GM21423 (cell line): ENCODE results near the gene PTPRD.

Experiments used
- ATAC-seq: cut with Tn5 transposase; IDR thresholded peaks from one replicate; pipeline ENCODE4 v1.9.1; 2021; ENCODE audit warnings: mild to moderate bottlenecking, moderate library complexity; ENCODE audit not compliant: unreplicated experiment

PTPRD gene

DNA sequence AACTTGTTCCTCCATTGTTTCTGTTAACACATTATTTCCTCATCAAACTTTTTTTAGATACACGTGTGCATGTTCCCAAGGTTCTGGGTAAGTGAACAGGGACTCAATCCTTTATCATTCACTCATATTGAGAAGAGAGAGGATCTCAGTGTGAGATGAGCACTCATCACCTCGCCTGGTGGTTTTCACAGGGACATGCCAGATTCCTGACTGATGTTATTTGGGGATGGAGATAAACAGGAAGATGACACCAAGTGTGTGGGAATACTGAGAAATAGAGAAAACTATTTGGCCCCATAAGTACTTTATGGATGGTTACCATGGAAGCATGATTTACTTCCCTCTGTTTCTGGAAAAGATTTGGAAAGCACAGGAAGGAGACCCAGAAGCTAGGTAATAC lies 2279.9 kb downstream of the PTPRD start:
- ATAC-seq: no peak

DNA sequence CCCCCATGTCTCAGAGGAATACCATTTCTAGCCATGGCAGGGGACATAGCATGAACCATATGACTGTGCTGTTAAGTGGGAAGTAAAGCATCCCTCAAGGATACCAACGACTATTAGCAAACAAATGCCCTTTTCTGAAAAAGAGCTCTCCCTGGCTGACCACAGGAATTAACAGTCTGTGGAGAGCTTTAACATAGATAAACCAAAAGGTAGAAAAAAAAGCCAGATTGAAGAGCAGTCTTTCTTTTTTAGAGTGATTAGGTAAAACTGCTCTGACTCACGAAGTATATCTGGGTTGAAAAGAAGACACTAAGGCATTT lies 2280.5 kb downstream of the PTPRD start:
- no peak for ATAC-seq

DNA sequence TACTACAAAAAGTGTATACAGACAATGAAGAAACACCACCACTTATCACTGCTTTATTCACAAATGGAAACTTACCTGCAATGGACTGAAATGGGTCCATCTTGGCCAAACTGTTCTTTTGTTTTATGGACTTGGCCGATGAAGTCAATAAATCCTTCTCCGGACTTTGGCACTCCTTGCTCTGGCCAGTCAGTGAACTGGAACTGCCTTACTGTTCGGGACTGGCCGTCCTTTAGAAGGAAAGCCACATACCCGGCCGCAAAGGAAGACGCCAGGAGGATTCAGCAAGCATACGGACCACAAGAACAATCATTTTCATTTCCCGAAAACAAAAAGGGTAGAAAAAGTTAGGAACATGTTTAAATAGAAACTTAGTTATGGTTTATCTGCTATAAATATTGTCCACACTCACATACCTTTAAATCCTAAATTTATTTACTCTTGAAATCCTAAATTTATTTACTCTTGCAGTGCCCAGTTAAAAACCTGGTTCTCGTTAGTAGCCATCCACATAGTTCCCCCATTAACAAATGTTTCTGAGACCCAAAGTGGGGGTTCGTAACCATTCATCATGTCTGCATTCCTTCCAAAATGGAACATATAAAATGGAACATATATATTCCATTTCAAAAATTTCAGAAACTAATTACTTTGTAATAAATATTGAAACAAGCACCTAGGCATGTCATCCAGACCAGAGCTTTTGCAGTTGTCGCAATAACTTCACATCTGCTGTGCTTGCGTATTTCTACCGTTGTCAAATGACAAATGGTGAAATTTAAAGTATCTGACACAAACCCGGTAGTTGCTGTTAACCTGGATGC lies 2281.1 kb downstream of the PTPRD start:
- no peak for ATAC-seq

DNA sequence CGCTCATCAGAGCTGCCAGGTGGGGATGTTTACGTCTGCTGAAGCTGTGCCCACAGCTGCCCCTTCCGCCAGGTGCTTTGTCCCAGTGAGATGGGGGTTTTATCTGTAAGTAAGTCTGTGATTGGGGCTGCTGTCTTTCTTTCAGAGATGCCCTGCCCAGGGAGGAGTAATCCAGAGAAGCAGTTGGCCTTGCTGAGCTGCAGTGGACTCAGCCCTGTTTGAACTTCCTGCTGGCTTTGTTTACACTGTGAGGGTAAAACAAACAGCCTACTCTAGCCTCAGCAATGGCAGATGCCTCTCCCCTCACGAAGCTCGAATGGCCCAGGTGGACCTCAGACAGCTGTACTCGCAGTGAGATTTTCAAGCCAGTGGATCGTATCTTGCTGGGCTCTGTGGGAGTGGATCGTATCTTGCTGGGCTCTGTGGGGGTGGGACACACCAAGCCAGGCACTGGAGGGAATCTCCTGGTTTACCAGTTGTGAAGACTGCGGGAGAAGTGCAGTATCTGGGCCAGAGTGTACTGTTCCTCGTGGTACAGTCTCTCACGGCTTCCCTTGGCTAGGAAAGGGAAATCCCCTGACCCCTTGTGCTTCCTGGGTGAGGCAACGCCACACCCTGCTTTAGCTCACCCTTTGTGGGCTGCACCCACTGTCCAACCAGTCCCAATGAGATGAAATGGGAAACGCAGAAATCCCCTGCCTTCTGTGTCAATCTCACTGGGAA lies 2283.1 kb downstream of the PTPRD start:
- ATAC-seq: no peak

DNA sequence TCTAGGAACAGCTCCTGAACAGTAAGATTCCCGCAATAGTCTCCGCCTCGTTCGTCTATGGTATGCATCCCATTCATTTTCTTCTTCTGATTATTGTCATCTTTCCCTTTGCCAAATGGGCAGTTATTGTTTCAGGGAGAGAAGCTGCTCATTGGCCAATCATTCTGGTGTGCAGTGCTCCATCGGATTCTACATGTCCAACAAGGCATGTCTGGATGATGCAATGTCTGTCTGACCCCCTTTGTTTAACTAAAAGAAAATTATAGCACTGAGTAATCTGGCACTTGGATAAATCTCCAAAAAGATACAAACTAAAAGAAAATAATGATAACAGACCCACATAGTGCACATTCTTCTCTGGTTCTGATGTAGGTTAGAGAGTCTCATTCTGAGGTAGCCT lies 2297.6 kb downstream of the PTPRD start:
- ATAC-seq: no peak

DNA sequence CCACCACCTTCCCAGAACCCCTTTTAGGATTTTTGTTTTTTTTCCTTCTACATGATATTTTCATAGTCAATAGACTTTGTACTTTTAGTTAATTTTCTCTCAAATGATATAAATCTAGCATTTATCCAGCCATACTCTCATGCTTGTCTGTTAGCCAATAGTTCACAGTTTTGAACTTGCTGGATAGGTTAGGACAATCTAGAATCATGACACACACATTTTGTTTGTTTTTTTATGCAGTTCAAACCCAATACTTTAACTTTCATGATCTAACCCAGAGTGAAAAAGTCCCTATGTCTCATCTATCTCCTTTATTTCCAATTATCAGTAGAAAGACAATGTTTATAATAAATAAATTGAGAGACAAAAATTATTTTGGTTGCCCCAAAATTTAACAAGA lies 2303.5 kb downstream of the PTPRD start:
- no peak for ATAC-seq

DNA sequence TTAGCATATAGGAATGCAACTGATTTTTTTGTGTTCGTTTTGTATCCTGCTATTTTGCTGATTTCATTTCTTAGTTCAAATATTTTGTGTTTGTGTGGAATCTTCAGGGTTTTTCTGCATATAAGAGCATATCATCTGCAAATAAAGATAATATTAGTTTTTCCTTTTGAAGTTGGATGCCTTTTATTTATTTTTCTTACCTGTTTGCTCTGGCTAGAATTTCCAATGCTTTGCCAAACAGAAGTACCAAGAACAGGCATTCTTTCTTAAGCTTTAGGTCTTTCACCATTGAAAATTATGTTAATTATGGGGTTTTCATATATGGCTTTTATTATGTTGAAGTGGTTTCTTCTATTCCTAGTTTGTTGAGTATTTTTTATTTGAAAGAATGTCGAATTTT lies 2308.1 kb downstream of the PTPRD start:
- no peak for ATAC-seq

DNA sequence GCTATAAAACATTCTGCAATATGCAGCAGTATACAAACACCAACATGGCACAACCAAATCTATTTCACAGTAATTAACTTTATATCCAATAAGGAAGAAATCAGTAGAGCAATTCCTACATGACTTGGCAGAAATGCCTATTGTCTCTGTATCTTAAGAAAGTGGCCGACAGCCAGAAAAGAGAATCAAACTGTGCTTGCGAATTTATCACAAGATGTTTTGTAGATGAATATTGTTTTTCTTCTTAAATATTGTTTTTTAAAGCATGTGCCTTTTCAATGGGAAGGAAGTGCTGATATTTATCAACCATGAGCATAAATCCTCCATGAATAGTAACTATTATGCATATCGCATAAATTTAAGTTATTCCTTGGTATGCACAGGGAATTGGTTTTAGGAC lies 2311.5 kb downstream of the PTPRD start:
- ATAC-seq: no peak

DNA sequence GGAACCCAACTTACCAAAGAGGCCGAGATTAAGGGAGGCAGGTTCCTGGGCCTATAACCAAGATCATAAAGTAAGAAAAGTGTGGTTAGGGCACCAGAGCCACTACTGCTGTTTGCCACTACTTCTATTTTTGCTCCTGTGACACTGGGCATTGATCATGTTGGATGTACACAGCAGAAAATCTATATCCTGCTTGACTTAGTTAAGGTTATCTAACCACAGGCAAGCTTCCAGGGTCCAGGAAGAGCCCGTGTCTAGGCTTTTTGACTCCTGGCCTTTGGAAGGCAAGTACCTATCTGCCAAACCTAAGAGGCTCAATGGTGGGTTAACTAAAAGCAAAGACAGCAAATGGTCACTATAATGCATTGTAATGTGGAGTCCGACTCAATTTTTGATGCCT lies 2315.8 kb downstream of the PTPRD start:
- no peak for ATAC-seq

DNA sequence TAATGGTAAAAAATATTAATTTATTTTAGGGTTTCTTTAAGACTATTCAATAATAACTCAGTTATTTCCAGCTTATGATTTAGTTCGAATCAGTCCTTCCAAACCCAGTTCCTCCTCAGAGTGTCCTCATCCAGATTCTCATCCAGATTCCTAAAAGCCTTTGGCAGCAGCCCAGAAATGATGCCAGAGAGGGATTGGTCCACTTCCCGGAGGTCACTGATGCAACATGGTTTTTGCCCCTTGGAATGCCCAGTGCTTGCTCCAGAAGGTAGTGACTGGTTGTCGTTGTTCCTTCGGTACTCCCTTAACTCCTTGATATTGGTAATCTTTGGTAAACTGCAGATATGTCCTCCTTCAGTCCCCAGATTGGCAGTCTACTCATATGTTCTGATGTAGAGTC lies 2320.1 kb downstream of the PTPRD start:
- ATAC-seq: no peak

DNA sequence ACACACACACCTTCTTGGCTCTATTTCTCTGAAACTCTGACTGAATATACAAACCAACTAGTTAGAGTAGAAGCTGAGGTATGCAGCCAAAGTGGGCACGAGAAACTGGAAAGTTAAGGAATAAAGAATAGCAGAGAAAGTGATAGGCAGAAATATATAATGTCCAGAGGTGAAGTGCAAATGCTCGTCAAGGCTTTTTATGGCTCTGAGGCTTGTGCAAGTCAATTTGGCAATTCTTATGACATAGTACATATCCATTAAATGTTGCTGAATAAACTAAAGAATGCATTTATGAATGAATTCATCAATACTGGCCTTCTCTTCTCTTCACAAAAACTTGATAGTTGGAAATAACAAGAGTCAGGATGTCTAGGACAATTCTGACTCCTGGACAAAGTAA lies 2323.1 kb downstream of the PTPRD start:
- ATAC-seq: no peak

DNA sequence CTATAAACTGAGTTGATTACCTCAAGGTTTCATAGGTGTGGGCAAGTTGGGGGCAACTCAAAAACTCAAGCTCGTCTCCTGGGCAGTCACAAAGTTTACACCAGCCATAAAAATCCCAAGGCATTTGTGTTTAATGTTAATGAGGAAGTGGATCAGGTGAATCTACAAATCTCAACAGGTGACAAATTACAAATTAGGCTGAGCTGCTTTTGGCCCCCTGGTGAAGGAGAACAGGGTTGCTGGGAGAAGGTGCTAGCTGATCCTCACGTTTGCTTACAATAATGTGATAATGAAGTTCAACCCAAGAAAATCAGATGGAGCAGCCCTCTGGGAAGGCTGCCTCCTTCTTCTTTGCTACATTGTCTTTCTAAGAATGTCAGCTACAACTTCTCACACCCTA lies 2324.8 kb downstream of the PTPRD start:
- no peak for ATAC-seq

DNA sequence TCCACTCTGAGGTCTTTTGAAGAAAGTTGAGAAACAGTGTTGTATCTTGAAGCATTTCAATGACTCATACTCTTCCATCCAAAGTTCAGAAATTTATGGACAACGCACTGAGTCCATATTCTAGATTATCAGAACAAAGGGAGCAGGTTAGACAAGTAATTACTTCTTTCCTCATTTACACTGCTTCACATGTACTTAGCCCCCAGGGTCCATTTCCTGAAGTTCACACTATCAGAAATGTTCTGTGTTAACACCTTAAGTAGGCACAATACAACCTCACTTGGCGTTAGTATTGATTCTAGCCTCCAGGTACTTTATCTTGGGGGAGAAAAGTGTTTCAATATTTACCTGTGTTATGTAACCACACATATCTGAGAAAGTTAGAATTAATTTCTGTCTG lies 2325.3 kb downstream of the PTPRD start:
- ATAC-seq: no peak

DNA sequence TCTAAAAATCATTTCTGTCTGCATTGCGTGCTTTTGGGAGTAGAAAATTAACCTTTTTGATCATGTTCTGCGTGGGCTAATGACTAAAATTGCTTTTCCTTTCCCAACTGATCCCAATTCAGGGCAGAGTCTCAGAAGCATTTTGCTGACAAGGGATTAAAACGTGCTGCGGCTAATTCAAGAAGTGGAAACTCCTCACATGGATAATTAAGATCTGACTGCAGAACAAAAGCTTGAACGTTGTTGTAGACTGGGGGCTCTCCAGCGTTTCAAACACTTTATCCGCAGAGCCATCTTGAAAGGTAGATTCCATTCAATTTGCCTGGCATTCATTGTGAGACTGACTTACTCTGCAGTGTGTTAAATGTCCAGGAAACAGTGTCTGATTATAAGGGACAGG lies 2327.9 kb downstream of the PTPRD start:
- ATAC-seq: no peak

DNA sequence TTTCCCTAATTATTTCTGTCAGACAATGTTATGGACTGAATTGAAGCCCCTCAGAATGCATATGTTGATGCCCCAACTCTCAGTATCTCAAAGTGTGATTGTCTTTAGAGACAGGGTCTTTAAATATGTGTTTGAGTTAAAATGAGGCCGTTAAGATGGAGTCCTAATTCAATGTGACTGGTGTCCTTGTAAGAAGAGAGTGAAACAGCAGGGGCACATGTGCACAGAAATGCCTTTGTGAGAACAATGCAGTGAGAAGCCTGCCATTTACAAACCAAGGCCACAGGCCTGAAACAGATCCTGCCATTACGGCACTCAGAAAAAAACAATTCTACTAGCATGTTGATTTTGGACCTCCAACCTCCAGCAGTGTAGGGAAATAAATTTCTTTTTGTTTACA lies 2330.3 kb downstream of the PTPRD start:
- ATAC-seq: no peak

DNA sequence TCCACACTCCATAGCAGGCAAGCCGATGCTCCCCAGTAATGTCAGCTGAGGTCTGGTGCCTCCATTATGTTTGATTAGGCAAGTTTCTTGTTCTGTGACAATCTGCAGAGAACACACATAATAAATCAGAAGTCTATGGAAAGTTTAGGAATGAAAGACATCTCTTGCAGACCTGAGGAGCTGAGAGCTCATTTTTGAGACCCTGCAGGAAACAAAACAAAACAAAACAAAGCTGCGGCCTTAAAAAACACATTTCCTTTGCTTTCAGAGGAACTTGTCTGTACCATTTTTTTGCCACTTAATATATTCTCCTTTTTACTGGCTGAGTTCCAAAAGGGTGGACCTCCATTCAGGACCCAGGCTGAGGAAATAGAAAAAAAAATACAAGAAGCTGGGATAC lies 2332.0 kb downstream of the PTPRD start:
- ATAC-seq: no peak

DNA sequence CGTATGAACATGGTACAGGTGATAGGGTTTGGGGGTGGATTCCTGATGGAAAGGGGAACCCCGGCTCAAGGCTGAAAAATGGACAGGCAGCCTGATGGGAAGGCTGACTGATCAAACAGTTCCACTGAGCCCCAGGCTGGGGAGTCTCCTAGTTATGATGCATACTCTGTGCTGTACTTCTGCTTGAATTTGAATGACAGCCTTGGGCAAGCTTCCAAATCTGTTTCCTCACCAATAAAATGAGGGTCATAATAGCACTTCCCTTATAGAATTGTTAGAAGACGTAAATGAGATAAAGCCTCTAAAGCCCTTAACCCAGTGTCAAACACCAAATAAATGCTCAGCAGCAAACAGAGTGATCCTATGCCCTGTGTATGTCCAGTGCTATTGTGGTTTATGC lies 2334.8 kb downstream of the PTPRD start:
- ATAC-seq: no peak

DNA sequence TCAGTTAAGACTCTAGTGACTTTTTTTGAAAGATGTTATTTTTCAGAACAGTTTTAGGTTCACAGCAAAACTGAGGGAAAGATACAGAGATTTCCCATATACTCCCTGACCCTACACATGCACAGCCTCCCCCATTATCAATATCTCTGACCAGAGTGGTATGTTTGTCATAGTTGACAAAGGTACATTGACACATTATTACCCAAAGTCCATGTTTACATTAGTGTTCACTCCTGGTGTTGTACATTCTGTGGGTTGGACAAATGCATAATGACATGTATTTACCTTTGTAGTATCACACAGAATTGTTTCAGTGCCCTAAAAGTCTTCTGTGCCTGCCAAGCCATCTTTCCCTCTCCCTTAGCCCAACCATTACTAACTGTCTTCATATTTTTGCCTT lies 2342.6 kb downstream of the PTPRD start:
- no peak for ATAC-seq

DNA sequence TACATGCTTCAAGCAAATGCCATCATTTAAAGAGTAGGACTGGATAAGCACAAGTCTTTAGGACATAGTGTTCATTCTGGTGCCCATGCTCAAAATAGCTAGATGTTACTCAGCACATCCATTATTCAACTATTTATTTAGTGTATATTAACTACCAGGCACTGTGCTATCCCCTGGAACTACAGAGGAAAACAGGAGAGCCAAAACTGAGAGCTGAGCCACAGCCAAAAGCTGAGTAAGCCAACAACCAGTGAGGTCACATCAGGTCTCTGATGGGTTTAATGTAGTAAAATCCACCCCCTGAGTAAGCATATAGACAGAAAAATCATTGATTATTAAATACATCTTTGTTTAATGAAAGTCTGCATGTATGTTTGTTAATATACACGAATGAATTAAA lies 2343.9 kb downstream of the PTPRD start:
- ATAC-seq: no peak

DNA sequence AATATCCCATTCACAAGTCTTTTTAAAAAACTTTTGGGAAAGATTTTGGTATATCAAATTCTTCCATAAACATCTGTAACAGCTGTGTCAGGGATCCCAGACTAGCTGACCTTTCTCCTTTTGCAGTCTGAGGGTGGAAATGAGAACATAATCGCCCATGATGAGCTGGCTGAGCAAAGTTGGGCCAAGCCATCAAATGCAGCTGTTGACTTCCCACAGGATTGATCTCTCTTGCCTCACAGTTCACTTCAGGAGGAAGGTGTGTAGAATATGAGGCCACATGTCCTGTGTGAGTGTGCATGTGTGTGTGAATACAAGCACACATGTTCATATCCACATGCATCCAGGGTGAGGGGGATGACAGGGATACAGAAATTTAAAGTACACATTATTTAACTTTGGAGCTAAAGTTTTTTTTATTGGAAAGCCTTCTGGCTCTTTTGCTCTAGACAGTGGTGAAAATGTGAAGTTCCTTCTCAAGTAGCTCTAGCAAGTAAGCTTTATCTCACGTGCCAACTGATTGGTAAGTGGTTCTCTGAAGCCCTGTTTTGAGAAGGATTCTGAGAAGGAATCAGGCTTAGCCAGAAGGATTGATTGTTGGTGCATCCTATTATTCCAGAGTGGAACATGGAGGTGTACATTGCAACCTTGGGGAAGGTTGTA lies 2344.5 kb downstream of the PTPRD start:
- no peak for ATAC-seq

DNA sequence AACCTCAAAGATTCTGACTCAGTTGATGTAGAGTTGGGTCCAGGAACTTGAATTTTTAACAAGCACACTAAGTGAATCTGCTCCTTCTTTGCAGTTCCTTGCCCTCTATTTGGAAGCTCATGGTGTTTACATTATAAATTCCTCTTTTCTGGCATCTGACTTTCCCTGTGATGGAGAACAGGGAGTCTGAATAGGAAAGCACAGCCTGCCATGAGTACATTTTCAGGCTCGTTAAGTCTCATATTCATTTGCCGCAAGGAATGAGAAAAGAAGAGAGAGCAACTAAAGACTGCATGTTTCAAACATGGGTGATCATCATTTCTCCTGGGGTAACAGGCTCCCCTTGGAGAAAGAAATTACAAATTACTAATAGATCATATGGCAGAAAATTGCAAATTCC lies 2345.2 kb downstream of the PTPRD start:
- no peak for ATAC-seq

DNA sequence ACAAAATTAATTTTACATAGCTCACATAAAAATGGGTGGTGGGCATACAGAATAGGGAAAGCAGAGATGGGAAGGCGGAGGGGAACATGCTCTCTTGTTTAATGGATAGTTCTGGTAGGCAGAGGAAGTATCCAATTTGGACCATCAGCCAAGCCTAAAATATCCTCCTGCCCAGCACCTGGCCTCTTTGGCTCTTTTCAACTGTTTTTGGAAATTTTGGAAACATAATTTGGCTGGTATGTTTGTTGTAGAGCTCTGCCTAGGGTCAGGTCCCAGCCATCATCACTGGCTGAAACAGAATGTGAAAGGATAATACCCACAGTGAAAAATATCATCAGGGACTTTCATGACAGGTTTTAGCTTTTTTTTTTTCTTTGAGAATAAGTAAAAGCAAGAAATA lies 2345.9 kb downstream of the PTPRD start:
- no peak for ATAC-seq
